GM18858 (cell line): ENCODE data around the gene CACNG5.

Experiments
- ATAC-seq: cut with Tn5 transposase; IDR thresholded peaks from one replicate; pipeline ENCODE4 v1.9.1; 2021; ENCODE audit not compliant: unreplicated experiment

The CACNG5 gene, protein sequence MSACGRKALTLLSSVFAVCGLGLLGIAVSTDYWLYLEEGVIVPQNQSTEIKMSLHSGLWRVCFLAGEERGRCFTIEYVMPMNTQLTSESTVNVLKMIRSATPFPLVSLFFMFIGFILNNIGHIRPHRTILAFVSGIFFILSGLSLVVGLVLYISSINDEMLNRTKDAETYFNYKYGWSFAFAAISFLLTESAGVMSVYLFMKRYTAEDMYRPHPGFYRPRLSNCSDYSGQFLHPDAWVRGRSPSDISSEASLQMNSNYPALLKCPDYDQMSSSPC

DNA sequence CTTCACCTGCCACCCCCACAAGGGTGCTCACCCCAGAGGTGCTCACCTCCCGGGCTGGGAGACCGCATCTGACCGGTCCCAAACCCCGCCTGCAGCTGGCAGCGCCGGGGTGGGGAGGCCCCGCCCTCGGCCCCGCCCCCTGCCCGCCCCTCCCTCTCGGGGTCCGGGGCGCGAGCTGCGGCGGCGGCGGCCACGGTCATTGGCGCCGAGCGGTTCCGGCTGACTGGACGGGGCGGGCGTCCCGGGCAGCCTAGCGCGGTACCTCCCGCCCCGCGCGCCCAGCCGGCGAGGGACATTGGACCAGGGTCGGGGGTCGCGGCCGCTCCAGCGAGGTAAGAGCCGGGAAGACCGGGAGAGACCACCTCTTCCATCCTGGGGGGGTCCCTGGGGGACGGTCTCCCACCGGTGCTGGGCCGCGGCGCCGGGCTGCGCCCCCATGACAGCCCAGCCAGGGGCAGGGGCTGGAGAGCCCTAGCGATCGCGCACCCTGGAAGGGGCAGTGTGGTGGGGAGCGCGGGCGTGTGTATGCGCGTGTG is at the start of gene CACNG5:
TSS of gene CACNG5 (plus strand) at position 199 of the 536 bp plus-strand sequence. CDS start 42,216 bp downstream, outside the sequence.
- no peak for ATAC-seq

DNA sequence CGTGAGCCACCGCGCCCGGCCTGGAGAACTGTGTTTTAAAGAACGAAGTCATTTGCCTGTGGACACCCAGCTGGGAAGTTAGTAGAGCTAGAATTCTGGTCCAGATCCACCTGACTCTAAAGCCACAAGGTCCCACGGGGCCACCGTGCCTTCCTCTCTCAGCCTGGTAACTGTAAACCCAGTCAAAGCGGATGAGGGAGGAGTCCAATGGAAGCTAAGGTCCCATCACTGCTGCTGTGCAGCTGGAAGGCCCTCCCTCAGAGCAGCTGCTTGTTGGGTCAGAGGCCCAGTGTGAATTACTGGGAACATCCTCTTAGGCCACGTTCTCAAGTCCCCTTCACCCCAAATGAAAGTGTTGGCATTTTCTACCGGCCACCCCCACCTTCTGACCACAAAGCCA is 48.8 kb upstream of the CACNG5 start:
- ATAC-seq, result no peak

DNA sequence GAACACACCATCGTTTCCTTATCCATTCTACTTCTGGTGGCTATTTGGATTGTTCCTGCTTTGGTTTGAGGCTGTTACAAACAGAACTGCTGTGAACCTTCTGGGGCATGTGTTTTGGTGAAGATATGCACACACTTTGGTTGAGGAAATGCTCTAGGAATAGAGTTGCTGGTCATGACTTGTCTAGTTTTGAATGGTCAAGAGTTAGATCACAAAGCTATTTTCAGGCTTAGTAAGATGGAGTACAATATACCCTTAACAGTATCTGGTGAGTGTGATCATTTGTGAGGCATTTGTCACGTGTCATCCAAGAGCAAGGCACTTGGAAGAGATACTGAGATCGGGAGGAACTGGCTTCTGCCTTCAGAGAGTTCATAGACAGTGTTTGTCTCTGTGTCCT is 47.0 kb upstream of the CACNG5 start:
- no peak for ATAC-seq

DNA sequence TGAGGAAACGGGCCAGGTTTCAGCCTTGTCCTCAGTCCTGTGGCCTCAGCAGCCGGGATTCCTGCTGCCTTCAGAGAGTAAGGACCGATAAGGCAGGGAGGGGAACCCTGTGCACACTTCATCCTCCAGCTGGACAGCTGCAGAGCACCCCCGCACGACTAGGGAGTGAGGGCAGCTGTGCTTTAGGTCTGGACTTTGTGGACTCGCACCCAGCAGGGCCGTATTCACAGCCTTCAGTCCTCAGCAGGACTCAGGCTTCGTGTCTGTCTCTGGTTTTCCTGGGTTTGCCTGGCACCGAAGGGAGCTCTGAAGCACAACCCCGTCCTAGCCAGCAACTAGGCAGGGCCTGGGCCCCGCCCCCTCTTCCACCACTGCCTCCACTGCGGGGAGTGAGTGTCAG is 45.8 kb upstream of the CACNG5 start:
- no peak for ATAC-seq

DNA sequence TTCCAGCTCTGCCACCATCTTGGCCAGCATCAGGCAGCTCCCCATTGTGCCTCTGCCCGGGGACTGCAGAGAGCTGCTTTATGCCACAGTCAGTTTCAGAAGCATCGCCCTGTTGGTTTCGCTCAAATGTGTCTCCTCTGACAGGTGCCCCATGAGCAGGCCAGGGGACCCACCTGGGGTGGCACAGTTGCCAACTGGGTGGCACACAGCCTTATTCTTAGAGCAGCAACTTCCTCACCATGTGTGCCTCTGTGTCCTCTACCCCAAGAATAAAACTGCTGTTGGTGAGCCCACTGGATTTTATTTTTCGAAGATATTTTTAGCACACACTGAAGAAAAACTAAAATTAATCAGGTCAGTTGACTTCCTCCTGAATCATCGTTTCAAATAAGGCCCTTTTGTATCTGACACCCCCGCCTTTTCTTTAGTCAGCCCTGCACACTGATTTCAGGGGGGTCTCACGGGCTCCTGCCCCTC is 44.9 kb upstream of the CACNG5 start:
- ATAC-seq, result no peak

DNA sequence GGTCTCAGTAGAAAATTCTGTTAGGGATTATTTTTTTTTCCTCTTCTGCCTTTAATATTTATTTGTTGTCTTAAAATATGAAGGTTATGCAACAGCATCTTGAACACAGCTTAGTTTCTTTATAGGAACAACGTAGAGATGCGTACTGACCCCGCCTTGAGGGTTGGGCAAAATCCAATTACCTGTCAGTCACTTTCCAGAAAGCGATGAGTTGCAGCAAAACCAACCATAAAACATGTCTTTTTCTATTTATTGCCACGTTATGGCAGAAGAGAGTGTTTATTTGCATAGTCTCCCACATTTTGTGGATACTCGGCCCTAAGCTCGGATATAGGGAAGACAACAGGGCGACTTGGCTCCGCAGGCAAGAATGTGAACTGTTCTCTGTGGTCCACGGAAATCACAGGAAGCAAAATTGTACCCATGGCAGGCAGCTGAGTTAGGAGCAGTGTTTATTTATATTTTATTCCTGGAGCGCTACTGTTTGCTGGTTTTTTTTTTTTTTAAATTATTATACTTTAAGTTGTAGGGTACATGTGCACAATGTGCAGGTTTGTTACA is 44.3 kb upstream of the CACNG5 start:
- ATAC-seq, result no peak

DNA sequence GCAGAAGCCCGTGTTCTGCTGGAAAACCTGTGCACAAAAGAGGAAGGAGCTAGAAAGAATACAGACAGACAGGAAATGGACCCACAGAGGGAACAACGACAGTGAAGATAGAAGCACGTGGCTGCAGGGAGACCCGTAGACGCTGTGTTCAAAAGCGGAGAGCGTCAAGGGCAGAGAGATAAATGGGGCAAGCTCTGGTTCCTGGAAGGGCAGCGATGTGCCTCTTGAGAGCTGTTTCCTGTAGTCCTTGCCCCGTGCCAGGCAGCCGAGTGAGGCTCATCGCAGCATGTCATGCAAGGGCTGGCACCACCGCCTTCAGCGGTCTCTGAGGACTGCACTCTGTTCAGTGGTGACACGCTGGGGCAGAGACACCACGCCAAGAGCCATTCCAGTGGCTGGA is 43.6 kb upstream of the CACNG5 start:
- ATAC-seq, result no peak

DNA sequence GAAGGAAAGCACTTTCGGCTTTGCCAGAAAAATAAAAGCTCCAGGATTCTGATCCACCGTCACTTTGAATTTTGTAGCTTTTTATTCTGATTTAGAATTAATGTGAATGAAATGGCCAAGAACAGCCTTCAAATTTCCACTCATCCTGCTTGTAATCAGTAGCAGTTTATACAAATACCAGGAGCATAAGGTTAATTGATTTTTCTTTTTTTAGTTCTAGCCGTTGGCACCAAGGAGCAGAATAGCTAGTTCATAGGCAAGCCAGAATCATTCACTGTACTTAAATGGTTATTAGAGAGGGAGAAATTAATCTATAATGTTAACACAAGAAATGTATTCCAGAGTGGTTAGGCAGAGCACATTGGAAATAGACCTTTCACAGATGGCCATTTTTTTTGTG is 41.1 kb upstream of the CACNG5 start:
- no peak for ATAC-seq

DNA sequence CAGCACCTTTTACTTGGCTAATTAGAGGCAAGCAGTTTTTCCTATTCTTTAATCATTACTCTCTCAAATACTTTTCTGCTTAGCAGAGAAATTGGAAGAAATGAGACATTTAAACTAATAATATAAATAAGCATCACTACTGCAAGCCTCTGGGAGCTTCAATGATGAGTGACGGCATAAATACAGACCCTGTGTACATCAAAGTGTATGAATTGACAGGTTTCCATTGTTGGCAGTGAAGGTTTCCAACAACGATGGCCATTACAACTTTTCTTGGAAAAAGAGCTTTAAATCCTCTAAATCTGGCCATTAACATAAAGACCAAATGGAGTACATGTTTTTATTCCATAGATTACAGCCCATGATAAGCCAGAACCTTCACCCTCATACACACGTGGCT is 39.4 kb upstream of the CACNG5 start:
- no peak for ATAC-seq

DNA sequence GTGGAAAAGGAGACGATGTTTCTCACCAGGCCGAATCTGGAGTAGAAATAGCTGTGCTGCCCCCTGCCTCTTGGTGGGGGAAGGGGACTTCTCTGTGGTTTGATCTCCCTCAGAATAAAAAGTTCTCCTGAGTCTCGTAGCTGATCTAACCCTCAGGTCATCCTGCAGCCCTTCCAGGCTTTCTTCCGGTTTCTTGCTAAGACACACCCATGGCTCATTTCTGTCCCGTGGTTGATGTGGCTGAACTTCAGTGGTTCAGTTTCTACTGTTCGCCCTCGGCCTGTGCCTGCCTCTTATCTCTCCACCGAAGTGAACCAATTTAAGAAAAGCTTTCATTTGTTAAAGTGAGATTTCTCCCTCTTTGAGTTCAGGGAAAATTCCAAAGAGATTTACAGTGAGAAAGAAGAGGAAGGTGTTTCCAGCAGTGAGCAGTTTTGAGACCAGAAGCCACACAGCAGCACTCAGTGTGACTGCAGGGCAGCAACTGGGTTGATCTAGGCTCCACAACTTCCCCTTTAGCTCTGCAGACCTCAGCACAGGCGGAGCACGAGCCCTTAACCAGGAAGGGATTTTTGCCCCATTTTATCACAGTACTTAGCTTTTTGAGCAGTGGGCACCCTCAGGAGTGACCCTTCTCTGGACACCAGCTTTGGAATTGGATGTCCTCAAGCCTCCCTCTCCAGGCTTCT is 34.9 kb upstream of the CACNG5 start:
- ATAC-seq, result no peak

DNA sequence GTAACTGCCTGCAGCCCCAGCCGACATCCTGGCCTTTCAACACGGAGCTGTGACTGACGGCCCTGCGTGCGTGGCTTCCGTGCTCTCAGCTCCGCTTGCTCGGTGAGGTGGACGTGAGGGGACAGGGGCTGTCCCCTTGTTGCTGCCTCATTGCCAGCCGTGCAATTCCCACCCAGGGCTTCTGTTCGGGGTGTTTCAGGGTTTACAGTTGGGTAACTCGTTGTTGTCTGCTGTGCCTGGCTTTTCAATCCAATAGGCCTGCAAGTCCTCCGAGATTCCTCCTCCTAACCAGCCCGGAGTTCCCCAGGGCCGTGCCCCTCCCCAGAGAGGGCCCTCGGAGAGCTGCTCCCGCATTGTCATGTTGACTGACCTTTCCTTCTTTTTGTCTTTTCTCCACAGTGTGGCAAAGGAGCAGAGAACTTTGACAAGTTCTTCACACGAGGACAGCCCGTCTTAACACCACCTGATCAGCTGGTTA is 31.4 kb upstream of the CACNG5 start:
- ATAC-seq, result no peak

DNA sequence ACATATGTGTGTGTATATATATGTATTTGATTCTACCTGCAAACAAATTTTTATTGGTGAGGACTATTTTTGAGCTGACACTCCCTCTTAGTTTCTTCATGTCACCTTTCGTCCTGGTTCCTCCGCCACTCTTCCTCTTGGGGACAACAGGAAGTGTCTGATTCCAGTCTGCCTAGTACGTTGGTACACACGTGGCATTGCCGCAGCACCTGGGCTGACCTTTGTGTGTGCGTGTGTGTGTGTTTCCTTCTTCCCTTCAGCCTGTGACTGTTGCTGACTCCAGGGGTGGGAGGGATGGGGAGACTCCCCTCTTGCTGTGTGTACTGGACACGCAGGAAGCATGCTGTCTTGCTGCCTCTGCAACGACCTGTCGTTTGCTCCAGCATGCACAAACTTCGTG is 29.4 kb upstream of the CACNG5 start:
- no peak for ATAC-seq

DNA sequence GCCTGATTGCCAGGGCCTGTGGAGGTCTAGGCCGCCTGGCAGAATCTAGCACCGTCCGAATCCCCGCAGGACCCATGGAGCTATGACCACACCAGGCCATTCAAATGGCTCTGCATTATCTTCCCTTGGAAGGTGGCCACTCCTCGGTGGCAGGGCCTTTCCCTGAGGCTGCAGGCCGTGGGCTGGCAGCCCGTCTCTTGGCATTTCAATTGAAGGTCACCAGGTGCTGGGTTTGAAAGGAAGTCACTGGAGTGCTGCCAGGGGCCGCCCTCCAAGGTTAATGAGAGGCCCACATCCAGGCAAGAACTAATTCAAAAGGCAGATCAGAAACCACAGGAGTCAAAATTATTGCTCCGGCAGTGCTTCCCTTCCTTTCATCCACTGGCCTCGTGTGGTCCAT is 27.7 kb upstream of the CACNG5 start:
- ATAC-seq, result no peak

DNA sequence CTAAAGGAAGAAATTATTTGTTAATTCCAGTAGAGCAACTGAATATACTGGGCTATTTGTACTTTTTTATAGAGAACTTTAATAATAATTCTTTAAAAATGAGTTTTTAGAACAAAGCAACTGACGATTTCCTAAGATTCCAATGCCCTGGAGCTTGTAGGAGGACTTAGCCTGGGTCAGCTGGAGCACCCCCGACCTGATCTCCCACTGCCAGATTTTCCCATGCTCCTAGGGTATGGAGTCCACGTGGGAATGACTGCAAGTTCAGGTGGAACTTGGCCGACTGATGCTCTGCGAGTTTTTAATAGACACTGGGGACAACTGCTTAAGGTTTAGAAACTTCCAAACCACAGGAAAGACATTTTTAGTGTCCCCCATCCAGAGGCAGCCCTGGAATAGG is 25.5 kb upstream of the CACNG5 start:
- no peak for ATAC-seq

DNA sequence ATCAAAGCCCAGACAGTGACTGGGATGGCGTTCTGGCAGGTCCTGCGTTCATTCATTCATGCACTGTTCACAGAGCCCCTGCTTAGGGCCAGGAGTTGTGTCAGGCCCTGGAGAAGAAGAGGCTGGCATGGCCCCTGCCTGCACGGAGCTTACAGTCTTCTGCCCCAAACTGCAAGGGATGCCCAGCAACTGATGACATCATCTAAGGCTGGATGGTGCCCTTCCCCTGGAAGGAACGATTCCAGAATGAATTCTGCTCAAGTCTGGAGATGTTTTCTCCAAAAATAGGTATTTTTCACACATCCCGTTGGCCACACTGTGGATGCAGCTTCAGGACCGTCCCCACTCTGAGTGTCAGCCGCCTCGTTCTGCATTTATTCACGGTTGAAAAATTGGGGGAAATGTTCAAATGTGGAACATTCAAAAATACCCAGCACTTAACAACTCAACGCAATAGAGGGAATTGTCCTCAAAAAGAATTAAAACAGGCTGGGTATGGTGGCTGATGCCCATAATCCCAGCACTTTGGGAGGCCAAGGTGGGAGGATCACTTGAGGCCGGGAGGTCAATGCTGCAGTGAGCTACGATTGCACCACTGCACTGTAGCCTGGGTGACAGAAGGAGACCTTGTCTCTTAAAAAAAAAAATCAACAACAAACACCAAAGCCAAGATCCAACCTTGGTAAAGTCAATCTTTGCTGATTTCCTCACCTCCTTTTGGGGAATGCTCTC is 23.8 kb upstream of the CACNG5 start:
- no peak for ATAC-seq

DNA sequence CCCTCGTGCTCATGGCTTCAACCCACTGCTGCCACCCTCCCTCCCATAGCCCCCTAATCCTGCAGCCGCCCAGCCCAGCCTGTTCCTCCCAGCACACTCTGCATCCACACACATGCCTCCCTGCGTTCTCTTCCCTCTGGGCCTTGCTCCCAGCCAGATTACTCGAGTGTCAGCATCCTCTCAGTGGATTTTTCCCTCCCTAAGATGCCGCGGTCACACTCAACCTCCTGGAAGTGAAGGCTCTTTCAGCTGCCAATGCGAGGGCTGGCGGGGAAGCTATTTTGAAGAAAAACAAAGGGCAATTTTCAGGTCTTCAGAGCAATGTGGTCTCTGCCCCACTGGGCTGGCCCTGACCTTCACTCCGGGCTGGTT is 23.2 kb upstream of the CACNG5 start:
- ATAC-seq, result no peak

DNA sequence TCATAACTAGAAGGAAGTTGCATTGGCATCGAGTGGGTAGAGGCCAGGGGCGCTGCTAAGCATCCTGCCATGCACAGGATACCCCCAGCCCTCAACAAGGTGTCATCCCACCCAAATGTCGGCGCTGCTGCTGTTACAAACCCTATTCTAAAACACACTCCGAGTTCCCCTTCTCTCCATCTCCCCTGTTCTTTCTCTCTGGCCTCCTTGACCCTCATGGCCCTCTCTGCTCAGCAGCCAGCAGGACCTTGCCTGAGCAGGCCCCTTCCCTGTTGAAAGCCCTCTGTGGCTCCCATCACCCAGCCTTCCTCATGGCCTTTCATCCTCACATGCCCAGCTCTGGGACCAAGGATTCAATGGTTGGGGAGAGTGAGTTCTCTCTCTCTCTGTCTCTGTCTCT is 22.3 kb upstream of the CACNG5 start:
- no peak for ATAC-seq

DNA sequence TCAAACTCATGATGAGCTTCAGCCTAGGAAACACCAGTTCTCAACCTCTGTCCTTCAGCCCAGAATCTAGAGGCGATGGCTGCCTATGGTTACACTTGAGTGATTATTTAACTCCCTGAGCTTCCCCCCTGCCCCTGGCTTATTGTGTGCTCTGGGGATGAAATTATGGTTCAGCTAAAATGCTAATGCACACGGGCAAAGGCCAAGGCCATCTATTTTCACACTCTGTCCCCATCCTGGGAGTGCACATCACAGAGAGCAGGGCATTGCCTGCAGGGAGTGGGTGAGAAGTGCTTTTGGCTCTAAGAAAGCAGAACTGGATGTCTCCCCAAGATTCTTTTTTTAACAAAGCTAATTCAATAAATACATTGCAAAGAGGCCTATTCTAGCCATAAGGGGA is 21.6 kb upstream of the CACNG5 start:
- ATAC-seq, result no peak

DNA sequence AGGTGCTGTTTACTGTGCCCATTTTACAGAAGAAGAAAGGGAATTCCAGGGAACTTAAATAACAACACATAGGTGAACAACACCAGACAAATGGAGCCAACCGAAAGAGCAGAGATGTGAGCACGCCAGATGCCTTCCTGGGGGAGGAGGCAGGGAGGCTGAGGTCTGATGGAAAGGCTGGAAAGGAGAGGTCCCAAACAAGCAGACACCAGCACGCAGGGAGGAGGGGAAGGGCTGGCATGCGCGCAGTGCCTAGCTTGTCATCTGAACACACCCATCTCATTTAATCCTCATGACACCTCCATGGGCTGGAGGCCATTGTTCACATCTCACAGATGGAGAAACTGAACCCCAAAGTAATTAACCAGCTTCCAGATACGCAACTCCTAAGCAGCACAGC is 20.9 kb upstream of the CACNG5 start:
- ATAC-seq, result no peak

DNA sequence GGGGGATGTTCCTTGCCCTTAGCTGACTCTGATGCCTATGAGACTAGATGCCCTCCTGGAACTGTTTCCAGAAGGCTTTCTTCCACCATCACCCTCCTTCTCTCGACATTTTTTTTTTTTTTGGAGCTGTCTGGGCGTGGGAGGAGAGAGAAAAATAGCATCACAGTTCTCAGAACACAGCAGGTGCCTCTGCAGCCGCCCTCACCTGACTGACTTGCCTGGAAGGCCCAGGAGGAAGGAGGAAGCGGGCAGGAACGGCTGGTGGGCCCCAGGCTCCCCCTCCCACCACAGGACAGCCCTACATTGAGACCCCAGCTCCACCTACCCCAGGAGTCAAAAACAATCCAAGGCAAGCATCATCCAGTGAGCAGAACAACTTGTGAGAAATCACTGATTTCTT is 20.3 kb upstream of the CACNG5 start:
- no peak for ATAC-seq

DNA sequence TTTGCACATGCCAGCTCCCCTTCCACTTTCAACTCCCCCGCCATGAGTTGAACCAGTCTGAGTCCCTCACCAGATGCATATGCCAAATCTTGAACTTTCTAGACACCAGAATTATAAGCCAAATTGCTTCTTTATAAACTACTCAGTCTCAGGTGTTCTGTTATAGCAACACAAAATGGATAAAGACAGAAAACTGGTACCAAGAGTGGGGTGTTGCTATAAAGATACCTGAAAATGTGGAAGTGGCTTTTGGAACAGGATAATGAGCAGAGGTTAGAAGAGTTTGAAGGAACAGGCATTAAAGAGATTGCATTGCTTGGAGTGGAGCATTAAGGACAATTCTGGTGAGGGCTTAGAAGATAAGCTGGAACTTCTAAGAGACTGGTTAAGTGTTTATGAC is 17.2 kb upstream of the CACNG5 start:
- ATAC-seq, result no peak
